Activated T-cell treated with anti-CD3 and anti-CD28 coated beads, Interleukin-2, amount 50 U/mL, for 1 hour (primary cell): ENCODE measurements around the gene HIGD1A.

Source experiments
- DNase-seq: peaks from one replicate; pipeline ENCODE4 v3.0.0-alpha.2; 2020

Gene HIGD1A

GRCh38 chr3:42804106-42804830, at the start of gene HIGD1A:
TSS of gene HIGD1A (minus strand) at chr3:42804490. CDS start at chr3:42794253, 10,237 bp downstream.
- DNase-seq, result peak; percentile 91

GRCh38 chr3:42853739-42854302, 49.5 kb upstream of the HIGD1A start:
- no peak for DNase-seq

- DNase-seq, result no peak
Observed at GRCh38 chr3:42853056-42853455, 48.8 kb upstream of the HIGD1A start.

- no peak for DNase-seq
Observed at GRCh38 chr3:42852441-42852840, 48.2 kb upstream of the HIGD1A start.

- no peak for DNase-seq
Observed at GRCh38 chr3:42851228-42851834, 47.0 kb upstream of the HIGD1A start.

GRCh38 chr3:42850263-42850662, 46.0 kb upstream of the HIGD1A start:
- no peak for DNase-seq

GRCh38 chr3:42849017-42849416, 44.7 kb upstream of the HIGD1A start:
- DNase-seq, result no peak

GRCh38 chr3:42847731-42848130, 43.4 kb upstream of the HIGD1A start:
- DNase-seq, result no peak

GRCh38 chr3:42846685-42847522, 42.6 kb upstream of the HIGD1A start:
- DNase-seq, result no peak

- no peak for DNase-seq
Observed at GRCh38 chr3:42844815-42845214, 40.5 kb upstream of the HIGD1A start.

GRCh38 chr3:42844412-42844713, 40.1 kb upstream of the HIGD1A start:
- no peak for DNase-seq

- DNase-seq, result no peak
Observed at GRCh38 chr3:42843713-42844411, 39.6 kb upstream of the HIGD1A start.

GRCh38 chr3:42841332-42841731, 37.0 kb upstream of the HIGD1A start:
- DNase-seq, result no peak

- DNase-seq, result no peak
Observed at GRCh38 chr3:42839616-42840015, 35.3 kb upstream of the HIGD1A start.

GRCh38 chr3:42838571-42838970, 34.3 kb upstream of the HIGD1A start:
- DNase-seq, result no peak

GRCh38 chr3:42836150-42837123, 32.1 kb upstream of the HIGD1A start:
- DNase-seq, result no peak

- DNase-seq, result peak; percentile 70
Observed at GRCh38 chr3:42831321-42831713, 27.0 kb upstream of the HIGD1A start.

- no peak for DNase-seq
Observed at GRCh38 chr3:42830437-42831320, 26.4 kb upstream of the HIGD1A start.

GRCh38 chr3:42829628-42830436, 25.5 kb upstream of the HIGD1A start:
- no peak for DNase-seq
